ENCODE data around the gene ACKR4. TPM values are rescaled to one million over a fixed set of nuclear protein-coding genes. Genes with fewer than 3 reads are reported as not detected.
"Not testable (repeated sequence)": the region's sequence is repeated elsewhere in the genome, so short reads cannot be mapped to it uniquely, and the experiment has no call there.

Gene ACKR4
- total RNA-seq, 1 experiment from 2014 or later = not detected

- TF ChIP-seq, protein P1, sequence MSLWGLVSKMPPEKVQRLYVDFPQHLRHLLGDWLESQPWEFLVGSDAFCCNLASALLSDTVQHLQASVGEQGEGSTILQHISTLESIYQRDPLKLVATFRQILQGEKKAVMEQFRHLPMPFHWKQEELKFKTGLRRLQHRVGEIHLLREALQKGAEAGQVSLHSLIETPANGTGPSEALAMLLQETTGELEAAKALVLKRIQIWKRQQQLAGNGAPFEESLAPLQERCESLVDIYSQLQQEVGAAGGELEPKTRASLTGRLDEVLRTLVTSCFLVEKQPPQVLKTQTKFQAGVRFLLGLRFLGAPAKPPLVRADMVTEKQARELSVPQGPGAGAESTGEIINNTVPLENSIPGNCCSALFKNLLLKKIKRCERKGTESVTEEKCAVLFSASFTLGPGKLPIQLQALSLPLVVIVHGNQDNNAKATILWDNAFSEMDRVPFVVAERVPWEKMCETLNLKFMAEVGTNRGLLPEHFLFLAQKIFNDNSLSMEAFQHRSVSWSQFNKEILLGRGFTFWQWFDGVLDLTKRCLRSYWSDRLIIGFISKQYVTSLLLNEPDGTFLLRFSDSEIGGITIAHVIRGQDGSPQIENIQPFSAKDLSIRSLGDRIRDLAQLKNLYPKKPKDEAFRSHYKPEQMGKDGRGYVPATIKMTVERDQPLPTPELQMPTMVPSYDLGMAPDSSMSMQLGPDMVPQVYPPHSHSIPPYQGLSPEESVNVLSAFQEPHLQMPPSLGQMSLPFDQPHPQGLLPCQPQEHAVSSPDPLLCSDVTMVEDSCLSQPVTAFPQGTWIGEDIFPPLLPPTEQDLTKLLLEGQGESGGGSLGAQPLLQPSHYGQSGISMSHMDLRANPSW (CRISPR knock-in tag; conservative IDR thresholded peaks at IDR 0.05; ENCODE audit: low read depth) = no peak
- TF ChIP-seq AR (CRISPR knock-in tag; IDR thresholded peaks at IDR 0.05) = no peak
Measured at GRCh38 chr3:132606085-132606484, 9.0 kb downstream of the ACKR4 start (continued).

GRCh38 chr3:132606620-132607019 is 9.6 kb downstream of the ACKR4 start:
- ATAC-seq = peak; percentile 78
- Mint-ChIP-seq H3K36me3 (peaks cover 21% of the 10 kb centered on the region), H3K9me3 (peaks cover 12% of the 10 kb centered on the region), H3K27ac (peak overlapping the region; percentile 50; the same call in 1 of the 2 replicates), H3K4me1 (peaks cover 18% of the 10 kb centered on the region)
- CTCF ChIA-PET; H3K27me3 Mint-ChIP-seq (ENCODE audit: low read depth); POLR2A ChIA-PET; H3K4me3 Mint-ChIP-seq: not testable (repeated sequence)
- DNase-seq (ENCODE audit: low spot score) = peak; percentile 53

- CTCF ChIA-PET, ATAC-seq, POLR2A ChIA-PET: not testable (repeated sequence)
Measured at GRCh38 chr3:132615301-132615700, 18.2 kb downstream of the ACKR4 start.

GRCh38 chr3:132615881-132616280 is 18.8 kb downstream of the ACKR4 start:
- POLR2A ChIA-PET = no interaction called here
- no peak overlapping the region for H3K4me3 Mint-ChIP-seq
- H3K27me3 Mint-ChIP-seq (ENCODE audit: low read depth) = no peaks in the 10 kb centered on the region
- no peak for DNase-seq (ENCODE audit: low spot score)
- H3K36me3 Mint-ChIP-seq = peaks cover 19% of the 10 kb centered on the region
- peaks cover 12% of the 10 kb centered on the region for H3K9me3 Mint-ChIP-seq
- CTCF ChIA-PET = no interaction called here
- no peak for ATAC-seq
- no peak overlapping the region for H3K27ac Mint-ChIP-seq
- no peaks in the 10 kb centered on the region for H3K4me1 Mint-ChIP-seq
- TF ChIP-seq, protein P2, sequence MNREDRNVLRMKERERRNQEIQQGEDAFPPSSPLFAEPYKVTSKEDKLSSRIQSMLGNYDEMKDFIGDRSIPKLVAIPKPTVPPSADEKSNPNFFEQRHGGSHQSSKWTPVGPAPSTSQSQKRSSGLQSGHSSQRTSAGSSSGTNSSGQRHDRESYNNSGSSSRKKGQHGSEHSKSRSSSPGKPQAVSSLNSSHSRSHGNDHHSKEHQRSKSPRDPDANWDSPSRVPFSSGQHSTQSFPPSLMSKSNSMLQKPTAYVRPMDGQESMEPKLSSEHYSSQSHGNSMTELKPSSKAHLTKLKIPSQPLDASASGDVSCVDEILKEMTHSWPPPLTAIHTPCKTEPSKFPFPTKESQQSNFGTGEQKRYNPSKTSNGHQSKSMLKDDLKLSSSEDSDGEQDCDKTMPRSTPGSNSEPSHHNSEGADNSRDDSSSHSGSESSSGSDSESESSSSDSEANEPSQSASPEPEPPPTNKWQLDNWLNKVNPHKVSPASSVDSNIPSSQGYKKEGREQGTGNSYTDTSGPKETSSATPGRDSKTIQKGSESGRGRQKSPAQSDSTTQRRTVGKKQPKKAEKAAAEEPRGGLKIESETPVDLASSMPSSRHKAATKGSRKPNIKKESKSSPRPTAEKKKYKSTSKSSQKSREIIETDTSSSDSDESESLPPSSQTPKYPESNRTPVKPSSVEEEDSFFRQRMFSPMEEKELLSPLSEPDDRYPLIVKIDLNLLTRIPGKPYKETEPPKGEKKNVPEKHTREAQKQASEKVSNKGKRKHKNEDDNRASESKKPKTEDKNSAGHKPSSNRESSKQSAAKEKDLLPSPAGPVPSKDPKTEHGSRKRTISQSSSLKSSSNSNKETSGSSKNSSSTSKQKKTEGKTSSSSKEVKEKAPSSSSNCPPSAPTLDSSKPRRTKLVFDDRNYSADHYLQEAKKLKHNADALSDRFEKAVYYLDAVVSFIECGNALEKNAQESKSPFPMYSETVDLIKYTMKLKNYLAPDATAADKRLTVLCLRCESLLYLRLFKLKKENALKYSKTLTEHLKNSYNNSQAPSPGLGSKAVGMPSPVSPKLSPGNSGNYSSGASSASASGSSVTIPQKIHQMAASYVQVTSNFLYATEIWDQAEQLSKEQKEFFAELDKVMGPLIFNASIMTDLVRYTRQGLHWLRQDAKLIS (CRISPR knock-in tag; IDR thresholded peaks at IDR 0.05; ENCODE audit: borderline replicate concordance) = no peak
- no peak for TF ChIP-seq MXD4 (CRISPR knock-in tag; IDR thresholded peaks at IDR 0.05; ENCODE audit: borderline replicate concordance)
- TF ChIP-seq TEAD4 (CRISPR knock-in tag; IDR thresholded peaks at IDR 0.05) = no peak
- no peak for TF ChIP-seq PREB (CRISPR knock-in tag; IDR thresholded peaks at IDR 0.05; ENCODE audit: borderline replicate concordance)
- no peak for TF ChIP-seq ZNF317 (CRISPR knock-in tag; IDR thresholded peaks at IDR 0.05; ENCODE audit: borderline replicate concordance, low read depth)
- TF ChIP-seq SP1 (CRISPR knock-in tag; conservative IDR thresholded peaks at IDR 0.05) = no peak
- TF ChIP-seq GTF2I (CRISPR knock-in tag; conservative IDR thresholded peaks at IDR 0.05) = no peak
- TF ChIP-seq MYBL2 (CRISPR knock-in tag; IDR thresholded peaks at IDR 0.05) = no peak
- no peak for TF ChIP-seq ELF4 (CRISPR knock-in tag; IDR thresholded peaks at IDR 0.05; ENCODE audit: low read depth)
- TF ChIP-seq ATF1 (CRISPR knock-in tag; IDR thresholded peaks at IDR 0.05) = no peak
- TF ChIP-seq, protein P3, sequence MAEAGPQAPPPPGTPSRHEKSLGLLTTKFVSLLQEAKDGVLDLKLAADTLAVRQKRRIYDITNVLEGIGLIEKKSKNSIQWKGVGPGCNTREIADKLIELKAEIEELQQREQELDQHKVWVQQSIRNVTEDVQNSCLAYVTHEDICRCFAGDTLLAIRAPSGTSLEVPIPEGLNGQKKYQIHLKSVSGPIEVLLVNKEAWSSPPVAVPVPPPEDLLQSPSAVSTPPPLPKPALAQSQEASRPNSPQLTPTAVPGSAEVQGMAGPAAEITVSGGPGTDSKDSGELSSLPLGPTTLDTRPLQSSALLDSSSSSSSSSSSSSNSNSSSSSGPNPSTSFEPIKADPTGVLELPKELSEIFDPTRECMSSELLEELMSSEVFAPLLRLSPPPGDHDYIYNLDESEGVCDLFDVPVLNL (CRISPR knock-in tag; IDR thresholded peaks at IDR 0.05; ENCODE audit: borderline replicate concordance, low read depth) = no peak
- no peak for TF ChIP-seq RORB (CRISPR knock-in tag; IDR thresholded peaks at IDR 0.05)
- TF ChIP-seq NFE2L1 (CRISPR knock-in tag; IDR thresholded peaks at IDR 0.05) = no peak
- no peak for TF ChIP-seq ZMAT4 (CRISPR knock-in tag; IDR thresholded peaks at IDR 0.05)
- no peak for TF ChIP-seq TP53 (CRISPR knock-in tag; IDR thresholded peaks at IDR 0.05)
- no peak for TF ChIP-seq NR1H2 (CRISPR knock-in tag; IDR thresholded peaks at IDR 0.05)

More at GRCh38 chr3:132615301-132615700, 18.2 kb downstream of the ACKR4 start:
- H3K9me3 Mint-ChIP-seq = peaks cover 12% of the 10 kb centered on the region
- H3K36me3 Mint-ChIP-seq = peaks cover 21% of the 10 kb centered on the region
- not testable (repeated sequence) for H3K4me3 Mint-ChIP-seq; DNase-seq (ENCODE audit: low spot score); H3K4me1 Mint-ChIP-seq; H3K27me3 Mint-ChIP-seq (ENCODE audit: low read depth); H3K27ac Mint-ChIP-seq
